Measurements from ENCODE around the gene SLC38A9.

The SLC38A9 gene

DNA sequence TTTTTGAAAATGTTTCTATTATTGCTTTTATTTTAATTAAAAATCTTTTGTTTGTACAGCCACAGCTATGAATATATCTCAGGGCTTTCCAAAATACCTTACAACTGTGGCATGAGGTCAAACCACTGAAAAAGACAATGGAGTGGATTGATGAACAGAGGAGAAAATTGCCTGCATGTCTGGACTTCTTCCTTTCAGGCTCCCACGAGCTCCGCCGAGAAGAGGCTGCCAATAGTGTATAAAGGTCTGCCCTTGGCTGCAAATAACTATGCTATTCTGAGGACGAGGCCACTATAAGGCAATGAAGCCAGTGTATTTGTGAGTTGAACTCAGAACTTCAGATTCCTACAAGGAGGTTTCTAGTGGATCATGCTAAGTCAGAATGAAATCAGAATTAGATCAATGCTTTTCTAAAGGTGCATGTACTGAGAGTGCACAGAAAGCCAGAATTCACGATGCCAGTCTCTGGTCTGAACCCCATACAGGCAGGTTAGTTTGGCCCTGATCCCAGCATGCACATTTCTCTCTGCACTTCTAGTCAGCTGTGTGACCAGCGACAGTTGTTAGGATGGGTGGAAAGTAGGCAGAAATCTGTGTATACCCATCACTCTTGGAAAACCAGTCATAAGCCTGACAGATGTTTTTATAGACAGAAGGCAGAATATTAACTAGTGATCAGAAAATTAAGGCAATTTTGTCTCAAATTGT lies 134.6 kb downstream of the SLC38A9 start:
- DNase-seq, result peak; percentile 70

DNA sequence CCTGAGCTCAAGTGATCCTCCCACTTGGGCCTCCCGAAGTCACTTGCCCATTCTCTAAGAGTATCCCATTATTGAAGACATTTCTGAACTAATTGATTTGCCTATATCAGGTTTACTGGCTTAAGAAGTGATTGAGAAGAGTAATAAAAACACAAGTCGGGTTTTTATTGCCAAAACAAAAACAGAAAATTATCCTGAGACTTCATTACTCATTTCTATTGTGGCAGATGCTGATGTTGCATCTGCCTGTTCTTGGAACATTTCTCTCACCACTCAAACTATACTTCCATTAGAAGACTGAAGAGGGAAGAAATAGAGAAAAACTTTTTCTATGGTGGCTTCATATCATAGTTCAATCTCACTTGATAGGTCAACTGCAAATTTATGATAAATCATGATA lies 135.5 kb downstream of the SLC38A9 start:
- no peak for DNase-seq

All from femur (tissue), 1 donor.